CD14-positive monocyte (primary cell): ENCODE measurements around the gene PLXNA4. TPM values are rescaled to one million over a fixed set of nuclear protein-coding genes. Genes with fewer than 3 reads are reported as not detected.
"Not testable (repeated sequence)": the region's sequence is repeated elsewhere in the genome, so short reads cannot be mapped to it uniquely, and the experiment has no call there.

ENCODE experiments used
- DNase-seq, 3 donors: peaks; one replicate each; pipeline ENCODE4 v3.0.0-alpha.2; 2011 to 2022
- H2AFZ ChIP-seq: 2 replicates; pipeline ENCODE4 v1.6.0; 2012; ENCODE audit warnings: mild to moderate bottlenecking, low read depth, low read length, inconsistent platforms; ENCODE audit not compliant: insufficient read depth, poor library complexity, severe bottlenecking
- H3K27ac ChIP-seq, 2 donors: 1 replicate in 1 of 2; 2 replicates in 1 of 2; pipeline ENCODE4 v1.5.1; 2012 to 2013; ENCODE audit warnings: low read length in 2 of 2, control low read depth in 1 of 2, inconsistent platforms in 1 of 2, low read depth in 1 of 2, mild to moderate bottlenecking in 1 of 2
- H3K27me3 ChIP-seq, 2 donors: one replicate each; pipeline versions ENCODE4 v1.6.0 to v1.6.1; 2011 to 2013; ENCODE audit warnings: low read length in 2 of 2; ENCODE audit not compliant: control insufficient read depth in 2 of 2, insufficient read depth in 2 of 2
- H3K36me3 ChIP-seq, 2 donors: replicated peaks in 1 of 2; 1 replicate in 1 of 2; 2 replicates in 1 of 2; pipeline versions ENCODE4 v1.5.1 to v1.6.1; 2012 to 2013; ENCODE audit warnings: low read length in 2 of 2, control low read depth in 1 of 2, inconsistent platforms in 1 of 2, mild to moderate bottlenecking in 1 of 2; ENCODE audit not compliant: insufficient read depth in 2 of 2, control insufficient read depth in 1 of 2
- H3K4me1 ChIP-seq, 2 donors: 1 replicate in 1 of 2; 2 replicates in 1 of 2; pipeline versions ENCODE4 v1.5.1 to v1.6.1; 2012 to 2013; ENCODE audit warnings: low read length in 2 of 2, control low read depth in 1 of 2, inconsistent platforms in 1 of 2, mild to moderate bottlenecking in 1 of 2, moderate library complexity in 1 of 2; ENCODE audit not compliant: insufficient read depth in 2 of 2, control insufficient read depth in 1 of 2
- H3K4me2 ChIP-seq: replicated peaks from 2 replicates; pipeline ENCODE3; 2012; ENCODE audit warnings: low read length, moderate library complexity, mild to moderate bottlenecking; ENCODE audit not compliant: poor library complexity, severe bottlenecking; ENCODE audit errors: extremely low read depth
- H3K4me3 ChIP-seq, 3 experiments: fragments of 200-600 bp in 1 of 3; sonication (generic) in 1 of 3; replicated peaks in 1 of 3; 1 replicate in 2 of 3; 2 replicates in 1 of 3; pipeline ENCODE4 v1.5.1; 2011 to 2013; ENCODE audit warnings: low read length in 3 of 3, mild to moderate bottlenecking in 3 of 3, control low read depth in 2 of 3, low read depth in 2 of 3, inconsistent platforms in 1 of 3, moderate library complexity in 1 of 3
- H3K79me2 ChIP-seq: 2 replicates; pipeline ENCODE4 v1.6.0; 2012; ENCODE audit warnings: mild to moderate bottlenecking, control low read depth, inconsistent platforms, low read length, moderate library complexity; ENCODE audit not compliant: insufficient read depth
- H3K9ac ChIP-seq: 2 replicates; pipeline ENCODE4 v1.6.0; 2017; ENCODE audit warnings: low read length, mild to moderate bottlenecking; ENCODE audit not compliant: insufficient read depth, poor library complexity, severe bottlenecking
- H3K9me3 ChIP-seq, 2 donors: replicated peaks in 1 of 2; 1 replicate in 1 of 2; 2 replicates in 1 of 2; pipeline versions ENCODE4 v1.5.1 to v1.6.1; 2012 to 2013; ENCODE audit warnings: low read length in 2 of 2, control low read depth in 1 of 2; ENCODE audit not compliant: control insufficient read depth in 1 of 2, insufficient read depth in 1 of 2
- H4K20me1 ChIP-seq: 2 replicates; pipeline ENCODE4 v1.6.0; 2012; ENCODE audit warnings: mild to moderate bottlenecking, low read length, control low read depth, moderate library complexity; ENCODE audit not compliant: insufficient read depth
- H3K27ac Mint-ChIP-seq, 7 donors: one replicate each; pipeline ENCODE4 v1.8.0; 2020; ENCODE audit warnings: mild to moderate bottlenecking in 7 of 7, mixed read lengths in 7 of 7, moderate library complexity in 6 of 7, inconsistent platforms in 2 of 7
- H3K27me3 Mint-ChIP-seq, 3 donors: one replicate each; pipeline ENCODE4 v1.8.0; 2021 to 2022; ENCODE audit warnings: low read depth in 3 of 3, mild to moderate bottlenecking in 3 of 3, mixed read lengths in 3 of 3, moderate library complexity in 3 of 3, inconsistent platforms in 1 of 3
- H3K36me3 Mint-ChIP-seq, 2 donors: one replicate each; pipeline ENCODE4 v1.8.0; 2020; ENCODE audit warnings: mixed read lengths in 2 of 2, inconsistent platforms in 1 of 2, mild to moderate bottlenecking in 1 of 2
- H3K4me1 Mint-ChIP-seq: one replicate; pipeline ENCODE4 v1.8.0; 2020; ENCODE audit warnings: mild to moderate bottlenecking, mixed read lengths
- H3K4me3 Mint-ChIP-seq, 2 donors: one replicate each; pipeline ENCODE4 v1.8.0; 2020; ENCODE audit warnings: mild to moderate bottlenecking in 2 of 2, mixed read lengths in 2 of 2, moderate library complexity in 1 of 2
- H3K9me3 Mint-ChIP-seq, 7 donors: one replicate each; pipeline ENCODE4 v1.8.0; 2020 to 2022; ENCODE audit warnings: mixed read lengths in 7 of 7, mild to moderate bottlenecking in 6 of 7, moderate library complexity in 6 of 7, inconsistent platforms in 2 of 7
- WGBS: methylation state at CpG from one replicate; pipeline ENCODE4 v1.1.5; 2013; ENCODE audit warnings: missing lambda C conversion rate; ENCODE audit not compliant: insufficient coverage; 5-methylcytosine and 5-hydroxymethylcytosine counted together
- intact Hi-C, 2 donors: fragments of 100-400 bp; cut with micrococcal nuclease; formaldehyde crosslinking; loops; one replicate each; pipeline versions ENCODE4 v1.15.0 to v1.15.1; 2023
- polyA plus RNA-seq, 3 donors: library from polyadenylated mRNA; depleted of rRNA in 1 of 3; unstranded in 2 of 3; stranded (reverse) in 1 of 3; fragments of 300-500 nt in 2 of 3; fragments of >200 nt in 1 of 3; fragmentation: Illumina TruSeq in 2 of 3; gene quantifications; 1 replicate in 2 of 3; 2 replicates in 1 of 3; pipeline ENCODE4 v1.2.3, GENCODE V29; 2012 to 2021
- TF ChIP-seq, protein P1 (sequence below): fragments of 200-600 bp; IDR thresholded peaks from one replicate; pipeline ENCODE4 v1.8.0; 2022; ENCODE audit warnings: antibody characterized with exemption, mild to moderate bottlenecking

PLXNA4 gene
- polyA plus RNA-seq, 3 donors = not detected

- Mint-ChIP-seq H3K27me3 (peaks cover 0 to 5% (median 2%) of the 10 kb centered on the region in 3 donors), H3K4me3 (no peak overlapping the region), H3K4me1 (no peaks in the 10 kb centered on the region), H3K9me3 (peaks cover 0 to 4% (median 0%) of the 10 kb centered on the region in 7 donors), H3K27ac (no peak overlapping the region), H3K36me3 (no peaks in the 10 kb centered on the region)
- H3K4me2 ChIP-seq = no peak overlapping the region
- H3K27ac ChIP-seq = no peak overlapping the region
- no peaks in the 10 kb centered on the region for H3K79me2 ChIP-seq
- H4K20me1 ChIP-seq = no peaks in the 10 kb centered on the region
- H3K27me3 ChIP-seq = no peaks in the 10 kb centered on the region
- no peak overlapping the region for H3K9ac ChIP-seq
- no peak overlapping the region for H3K4me3 ChIP-seq
- no peak overlapping the region for H2AFZ ChIP-seq
- no peaks in the 10 kb centered on the region for H3K4me1 ChIP-seq
- DNase-seq = no peak
- intact Hi-C loops = no loop called here
- H3K36me3 ChIP-seq = no peaks in the 10 kb centered on the region
- H3K9me3 ChIP-seq = no peaks in the 10 kb centered on the region
- 74% methylated on average over 10 of the region's 10 CpGs for WGBS
- TF ChIP-seq, protein P1, sequence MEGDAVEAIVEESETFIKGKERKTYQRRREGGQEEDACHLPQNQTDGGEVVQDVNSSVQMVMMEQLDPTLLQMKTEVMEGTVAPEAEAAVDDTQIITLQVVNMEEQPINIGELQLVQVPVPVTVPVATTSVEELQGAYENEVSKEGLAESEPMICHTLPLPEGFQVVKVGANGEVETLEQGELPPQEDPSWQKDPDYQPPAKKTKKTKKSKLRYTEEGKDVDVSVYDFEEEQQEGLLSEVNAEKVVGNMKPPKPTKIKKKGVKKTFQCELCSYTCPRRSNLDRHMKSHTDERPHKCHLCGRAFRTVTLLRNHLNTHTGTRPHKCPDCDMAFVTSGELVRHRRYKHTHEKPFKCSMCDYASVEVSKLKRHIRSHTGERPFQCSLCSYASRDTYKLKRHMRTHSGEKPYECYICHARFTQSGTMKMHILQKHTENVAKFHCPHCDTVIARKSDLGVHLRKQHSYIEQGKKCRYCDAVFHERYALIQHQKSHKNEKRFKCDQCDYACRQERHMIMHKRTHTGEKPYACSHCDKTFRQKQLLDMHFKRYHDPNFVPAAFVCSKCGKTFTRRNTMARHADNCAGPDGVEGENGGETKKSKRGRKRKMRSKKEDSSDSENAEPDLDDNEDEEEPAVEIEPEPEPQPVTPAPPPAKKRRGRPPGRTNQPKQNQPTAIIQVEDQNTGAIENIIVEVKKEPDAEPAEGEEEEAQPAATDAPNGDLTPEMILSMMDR = no peak
Observed at GRCh38 chr7:132179080-132179430, 397.2 kb downstream of the PLXNA4 start.

- H3K4me2 ChIP-seq, H3K4me1 Mint-ChIP-seq, H3K9me3 Mint-ChIP-seq, H3K79me2 ChIP-seq, DNase-seq, H3K4me1 ChIP-seq, H3K36me3 Mint-ChIP-seq, H3K27me3 Mint-ChIP-seq, H3K36me3 ChIP-seq, H3K27ac Mint-ChIP-seq, H3K27ac ChIP-seq, H3K4me3 Mint-ChIP-seq, H2AFZ ChIP-seq, H3K4me3 ChIP-seq, intact Hi-C loops, H3K9me3 ChIP-seq, H4K20me1 ChIP-seq, H3K27me3 ChIP-seq, H3K9ac ChIP-seq: not testable (repeated sequence)
- WGBS = 93% methylated on average over 7 of the region's 8 CpGs
Observed at GRCh38 chr7:132178402-132179079, 397.7 kb downstream of the PLXNA4 start.
